OCI-LY7 (cell line): ENCODE data around the gene ELL2.

Source experiments
- EZH2phosphoT487 ChIP-seq: fragments of 200-600 bp; sonication (generic); IDR thresholded peaks from 2 replicates; pipeline ENCODE4 v1.6.1; 2018; ENCODE audit warnings: low read depth, borderline replicate concordance, mild to moderate bottlenecking, mixed run types, antibody characterized with exemption, low read length, moderate library complexity, mixed read lengths
- TF ChIP-seq, protein P1 (sequence below): fragments of 200-600 bp; sonication (generic); conservative IDR thresholded peaks from 2 replicates; pipeline ENCODE4 v1.5.1; 2014; ENCODE audit warnings: mild to moderate bottlenecking, antibody characterized with exemption, low read length, moderate library complexity, mixed read lengths

DNA sequence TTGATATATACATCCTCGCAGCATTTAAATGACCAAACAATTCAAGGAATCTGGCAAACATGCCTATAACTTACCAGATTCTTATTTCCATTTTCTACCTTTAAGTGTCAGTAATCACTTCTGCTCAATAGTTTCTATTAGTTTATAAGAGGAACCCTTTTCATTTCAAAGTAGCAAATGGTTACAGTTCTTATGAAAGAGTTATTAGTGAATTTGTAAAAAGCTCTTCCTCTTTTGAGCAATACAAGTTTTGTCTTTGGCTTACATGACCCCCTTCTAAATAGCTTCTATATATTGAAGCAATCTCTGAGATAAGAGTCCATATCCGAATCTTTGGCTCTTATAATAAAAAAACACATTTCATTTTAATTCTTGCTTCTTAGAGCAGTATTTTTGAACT lies 42.0 kb downstream of the ELL2 start:
- TF ChIP-seq, protein P1, sequence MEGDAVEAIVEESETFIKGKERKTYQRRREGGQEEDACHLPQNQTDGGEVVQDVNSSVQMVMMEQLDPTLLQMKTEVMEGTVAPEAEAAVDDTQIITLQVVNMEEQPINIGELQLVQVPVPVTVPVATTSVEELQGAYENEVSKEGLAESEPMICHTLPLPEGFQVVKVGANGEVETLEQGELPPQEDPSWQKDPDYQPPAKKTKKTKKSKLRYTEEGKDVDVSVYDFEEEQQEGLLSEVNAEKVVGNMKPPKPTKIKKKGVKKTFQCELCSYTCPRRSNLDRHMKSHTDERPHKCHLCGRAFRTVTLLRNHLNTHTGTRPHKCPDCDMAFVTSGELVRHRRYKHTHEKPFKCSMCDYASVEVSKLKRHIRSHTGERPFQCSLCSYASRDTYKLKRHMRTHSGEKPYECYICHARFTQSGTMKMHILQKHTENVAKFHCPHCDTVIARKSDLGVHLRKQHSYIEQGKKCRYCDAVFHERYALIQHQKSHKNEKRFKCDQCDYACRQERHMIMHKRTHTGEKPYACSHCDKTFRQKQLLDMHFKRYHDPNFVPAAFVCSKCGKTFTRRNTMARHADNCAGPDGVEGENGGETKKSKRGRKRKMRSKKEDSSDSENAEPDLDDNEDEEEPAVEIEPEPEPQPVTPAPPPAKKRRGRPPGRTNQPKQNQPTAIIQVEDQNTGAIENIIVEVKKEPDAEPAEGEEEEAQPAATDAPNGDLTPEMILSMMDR, result no peak
- TF ChIP-seq EZH2phosphoT487, result no peak
